SK-N-SH (cell line): ENCODE measurements around the gene TMEM184A. TPM values are rescaled to one million over a fixed set of nuclear protein-coding genes. Genes with fewer than 3 reads are reported as not detected.

Experiments
- CTCF ChIA-PET: fragments of 300-600, 350-600 bp; formaldehyde crosslinking; extraction: SDS; loops from one replicate; lab custom pipeline; 2021; lab: Yijun Ruan, JAX
- POLR2A ChIA-PET: fragments of 350-600 bp; sonication (Branson Sonifier 250); formaldehyde crosslinking; extraction: SDS; loops from one replicate; lab custom pipeline; 2020; ENCODE audit warnings: antibody characterized with exemption, inconsistent platforms; lab: Yijun Ruan, JAX
- DNase-seq: peaks from one replicate; pipeline ENCODE4 v3.0.0; 2012
- H2AFZ ChIP-seq: fragments of 200-600 bp; sonication (generic); 2 replicates; pipeline ENCODE4 v1.8.1; 2016; ENCODE audit warnings: antibody characterized with exemption, mild to moderate bottlenecking, low read depth
- H3F3A ChIP-seq: fragments of 200-600 bp; sonication (generic); replicated peaks from 2 replicates; pipeline ENCODE3; 2016; ENCODE audit warnings: antibody characterized with exemption, mild to moderate bottlenecking; ENCODE audit not compliant: insufficient read depth
- H3K27ac ChIP-seq, 2 experiments: fragments of 200-500 bp in 1 of 2; fragments of 200-600 bp in 1 of 2; sonication (Bioruptor generic) in 1 of 2; sonication (generic), shearing (Covaris generic) in 1 of 2; 2 replicates each; pipeline versions ENCODE4 v1.5.1 to v1.6.1; 2014 to 2016; ENCODE audit warnings: low read depth in 2 of 2, inconsistent platforms in 1 of 2, low read length in 1 of 2, mild to moderate bottlenecking in 1 of 2, mixed read lengths in 1 of 2
- H3K27me3 ChIP-seq: fragments of 200-600 bp; sonication (generic), shearing (Covaris generic); 2 replicates; pipeline ENCODE4 v1.6.1; 2016; ENCODE audit warnings: mixed run types; ENCODE audit not compliant: insufficient read depth
- H3K36me3 ChIP-seq, 2 experiments: fragments of 200-500 bp in 1 of 2; fragments of 200-600 bp in 1 of 2; sonication (Bioruptor generic) in 1 of 2; sonication (generic) in 1 of 2; replicated peaks in 1 of 2; 2 replicates each; pipeline versions ENCODE3 to v1.5.1; 2014 to 2016; ENCODE audit warnings: low read length in 1 of 2, mild to moderate bottlenecking in 1 of 2; ENCODE audit not compliant: insufficient read depth in 2 of 2, control insufficient read depth in 1 of 2
- H3K4me1 ChIP-seq, 2 experiments: fragments of 200-500 bp in 1 of 2; fragments of 200-600 bp in 1 of 2; sonication (Bioruptor generic) in 1 of 2; sonication (generic), shearing (Covaris generic) in 1 of 2; 2 replicates each; pipeline versions ENCODE4 v1.5.1 to v1.6.1; 2014 to 2016; ENCODE audit warnings: low read depth in 1 of 2, low read length in 1 of 2, mixed run types in 1 of 2; ENCODE audit not compliant: insufficient read depth in 2 of 2, control insufficient read depth in 1 of 2
- H3K4me2 ChIP-seq: fragments of 200-600 bp; sonication (generic), shearing (Covaris generic); 2 replicates; pipeline ENCODE4 v1.6.1; 2017; ENCODE audit warnings: mixed run types
- H3K4me3 ChIP-seq, 2 experiments: fragments of 200-500 bp in 1 of 2; fragments of 200-600 bp in 1 of 2; sonication (Bioruptor generic) in 1 of 2; sonication (generic), shearing (Covaris generic) in 1 of 2; 2 replicates each; pipeline versions ENCODE4 v1.5.1 to v1.8.1; 2014 to 2016; ENCODE audit warnings: low read depth in 2 of 2, inconsistent platforms in 1 of 2, low read length in 1 of 2, mild to moderate bottlenecking in 1 of 2, mixed read lengths in 1 of 2, moderate library complexity in 1 of 2
- H3K79me2 ChIP-seq: fragments of 200-600 bp; sonication (generic); 2 replicates; pipeline ENCODE4 v1.8.1; 2017; ENCODE audit warnings: mild to moderate bottlenecking; ENCODE audit not compliant: insufficient read depth
- H3K9ac ChIP-seq: fragments of 200-600 bp; sonication (generic); 2 replicates; pipeline ENCODE4 v1.6.1; 2017; ENCODE audit warnings: mixed run types
- H3K9me2 ChIP-seq: fragments of 200-600 bp; sonication (generic); 2 replicates; pipeline ENCODE4 v1.6.1; 2017; ENCODE audit warnings: mixed run types
- H3K9me3 ChIP-seq: fragments of 200-600 bp; sonication (generic); 2 replicates; pipeline ENCODE4 v1.6.1; 2017; ENCODE audit warnings: mixed run types, mild to moderate bottlenecking, moderate library complexity
- H4K20me1 ChIP-seq: fragments of 200-600 bp; sonication (generic); 2 replicates; pipeline ENCODE4 v1.6.1; 2017; ENCODE audit warnings: mild to moderate bottlenecking, mixed run types; ENCODE audit not compliant: insufficient read depth
- CTCF ChIP-seq: fragments of 200-600 bp; sonication (generic); IDR thresholded peaks from 2 replicates; pipeline ENCODE4 v1.6.1; 2017; ENCODE audit warnings: antibody characterized with exemption, mild to moderate bottlenecking, moderate library complexity
- EP300 ChIP-seq, 2 experiments: IDR thresholded peaks; 2 replicates each; pipeline versions ENCODE4 v1.4.0 to v1.6.1; 2012; ENCODE audit warnings: borderline replicate concordance in 1 of 2, low read depth in 1 of 2, low read length in 1 of 2
- FOXM1 ChIP-seq: IDR thresholded peaks from 2 replicates; pipeline ENCODE4 v1.4.0; 2012; ENCODE audit warnings: low read depth, mild to moderate bottlenecking
- GABPA ChIP-seq: IDR thresholded peaks from 2 replicates; pipeline ENCODE4 v1.4.0; 2012; ENCODE audit warnings: low read depth, mild to moderate bottlenecking
- GATA2 ChIP-seq: sonication (generic); formaldehyde crosslinking; IDR thresholded peaks from 2 replicates; pipeline ENCODE4 v1.5.0; 2020; ENCODE audit warnings: mild to moderate bottlenecking, missing genetic modification reagents
- IRF3 ChIP-seq: fragments of 150-350 bp; IDR thresholded peaks from 2 replicates; pipeline ENCODE4 v1.6.1; 2016; ENCODE audit warnings: mild to moderate bottlenecking, low read depth, low read length
- MAX ChIP-seq: IDR thresholded peaks from 2 replicates; pipeline ENCODE4 v1.4.0; 2012; ENCODE audit warnings: low read depth
- NFIC ChIP-seq: IDR thresholded peaks from 2 replicates; pipeline ENCODE4 v1.4.0; 2012; ENCODE audit warnings: borderline replicate concordance
- NRF1 ChIP-seq: IDR thresholded peaks from 2 replicates; pipeline ENCODE4 v1.6.1; 2012; ENCODE audit warnings: low read depth, mild to moderate bottlenecking, low read length
- POLR2AphosphoS5 ChIP-seq: IDR thresholded peaks from 2 replicates; pipeline ENCODE4 v1.6.1; 2012; ENCODE audit warnings: low read depth, low read length
- RCOR1 ChIP-seq: fragments of 150-350 bp; IDR thresholded peaks from 2 replicates; pipeline ENCODE4 v1.6.1; 2017; ENCODE audit warnings: antibody characterized with exemption, low read length
- REST ChIP-seq: IDR thresholded peaks from 2 replicates; pipeline ENCODE4 v1.6.1; 2012; ENCODE audit warnings: mild to moderate bottlenecking, low read depth, low read length, moderate library complexity
- YY1 ChIP-seq: IDR thresholded peaks from 2 replicates; pipeline ENCODE4 v1.4.0; 2012; ENCODE audit warnings: low read depth, mild to moderate bottlenecking
- WGBS: methylation state at CpG from one replicate; pipeline ENCODE4 v1.1.6; 2017; ENCODE audit warnings: low lambda C conversion rate; 5-methylcytosine and 5-hydroxymethylcytosine counted together
- polyA plus RNA-seq, 3 experiments: library from polyadenylated mRNA; depleted of rRNA; stranded (reverse); fragments of >200 nt; gene quantifications; 2 replicates each; pipeline ENCODE4 v1.2.3, GENCODE V29; 2012

Gene TMEM184A
- polyA plus RNA-seq, 1 of the 3 experiments (the other 2 are of a cell fraction) = 1.5 TPM

DNA sequence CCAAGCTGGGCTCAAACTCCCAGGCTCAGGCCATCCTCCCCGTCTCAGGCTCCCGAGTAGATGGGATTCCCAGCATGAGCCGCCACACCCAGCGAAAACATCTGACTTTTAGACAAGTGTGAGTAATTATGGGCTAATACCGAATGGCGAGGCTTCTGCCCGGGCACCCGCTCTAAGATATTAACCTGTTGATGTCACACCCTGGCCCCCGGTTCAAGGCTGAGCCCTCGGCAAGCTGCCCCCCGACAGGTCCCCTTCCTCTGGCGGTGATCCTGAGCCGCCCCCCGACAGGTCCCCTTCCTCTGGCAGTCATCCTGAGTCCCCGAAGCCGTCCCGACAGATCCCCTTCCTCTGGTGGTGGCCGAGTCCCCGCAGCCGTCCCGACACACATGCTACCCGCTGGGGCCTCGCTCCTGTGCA lies 8.6 kb upstream of the TMEM184A start:
- peaks cover 8 to 10% of the 10 kb centered on the region in 2 experiments for H3K36me3 ChIP-seq
- no peaks in the 10 kb centered on the region for H3K9me2 ChIP-seq
- ChIA-PET POLR2A (interaction anchor here (0.5 kb wide), 1 partner anchor 23 kb away, joined by 3 read pairs; no protein-coding TSS in a partner anchor), CTCF (no interaction called here)
- DNase-seq = no peak
- no peak overlapping the region for H3K27ac ChIP-seq
- H2AFZ ChIP-seq = no peak overlapping the region
- WGBS = 90% methylated on average over 22 of the region's 23 CpGs
- no peaks in the 10 kb centered on the region for H3K27me3 ChIP-seq
- H3K79me2 ChIP-seq = peaks cover 22% of the 10 kb centered on the region
- no peak for TF ChIP-seq MAX
- TF ChIP-seq POLR2AphosphoS5 = no peak
- no peak for TF ChIP-seq GABPA
- no peak overlapping the region for H3K4me3 ChIP-seq
- peaks cover 8 to 17% of the 10 kb centered on the region in 2 experiments; a peak in 3 of 4 replicates for H3K4me1 ChIP-seq
- no peaks in the 10 kb centered on the region for H4K20me1 ChIP-seq
- H3K9me3 ChIP-seq = no peaks in the 10 kb centered on the region
- peaks cover 17% of the 10 kb centered on the region for H3F3A ChIP-seq
- no peak overlapping the region for H3K4me2 ChIP-seq
- H3K9ac ChIP-seq = no peak overlapping the region

DNA sequence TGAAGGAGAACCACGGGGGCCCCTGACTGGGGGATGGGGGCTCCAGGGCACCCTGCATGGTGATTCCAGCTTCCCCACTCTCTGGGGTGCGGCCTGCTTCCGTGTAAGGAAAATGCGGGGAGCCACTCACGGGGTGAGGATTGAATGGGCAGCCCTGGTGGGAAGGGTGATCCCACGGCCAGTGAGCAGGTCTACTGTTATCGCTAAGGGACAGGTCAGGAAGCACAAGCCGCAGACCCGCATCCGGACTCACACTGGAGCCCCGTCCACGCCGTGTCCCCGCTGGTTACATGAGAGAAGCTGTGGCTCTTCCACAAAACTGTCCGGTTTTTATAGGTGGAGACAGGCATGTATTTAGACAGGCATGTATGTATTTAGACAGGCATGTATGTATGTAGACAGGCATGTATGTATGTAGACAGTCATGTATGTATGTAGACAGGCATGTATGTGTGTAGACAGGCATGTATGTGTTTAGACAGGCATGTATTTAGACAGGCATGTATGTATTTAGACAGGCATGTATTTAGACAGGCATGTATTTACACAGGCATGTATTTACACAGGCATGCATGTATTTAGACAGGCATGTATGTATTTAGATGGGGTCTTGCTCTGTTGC lies 8.1 kb upstream of the TMEM184A start:
- Histone ChIP-seq H4K20me1 (no peaks in the 10 kb centered on the region), H3K9me3 (no peaks in the 10 kb centered on the region), H3K4me1 (peaks cover 7 to 17% of the 10 kb centered on the region in 2 experiments; a peak in 3 of 4 replicates), H3K27ac (no peak overlapping the region), H3K9me2 (no peaks in the 10 kb centered on the region), H3F3A (peaks cover 17% of the 10 kb centered on the region), H2AFZ (no peak overlapping the region), H3K36me3 (peaks cover 8 to 10% of the 10 kb centered on the region in 2 experiments), H3K27me3 (no peaks in the 10 kb centered on the region), H3K4me2 (no peak overlapping the region), H3K79me2 (peaks cover 17% of the 10 kb centered on the region), H3K9ac (no peak overlapping the region), H3K4me3 (no peak overlapping the region)
- DNase-seq = peak; percentile 34
- ChIA-PET CTCF (interaction anchor here (1.0 to 1.6 kb wide), 2 partner anchors 100 to 645 kb away, joined by 3 read pairs; no protein-coding TSS in a partner anchor), POLR2A (no interaction called here)
- WGBS = 92% methylated on average over 15 of the region's 15 CpGs
- no peak for TF ChIP-seq MAX
- no peak for TF ChIP-seq EP300 (IDR thresholded peaks at IDR 0.05; ENCODE audit: borderline replicate concordance in 1 of 2, low read depth in 1 of 2, low read length in 1 of 2)
- TF ChIP-seq NRF1 = no peak
- TF ChIP-seq IRF3 = no peak
- no peak for TF ChIP-seq GATA2 (CRISPR knock-in tag)
- TF ChIP-seq FOXM1 = no peak
- TF ChIP-seq CTCF = no peak
- no peak for TF ChIP-seq NFIC
- TF ChIP-seq RCOR1 = no peak
- TF ChIP-seq REST = no peak
- no peak for TF ChIP-seq YY1
- TF ChIP-seq, all 33 proteins: peak for 0
